ENCODE data around the gene GRIK1.

DNA sequence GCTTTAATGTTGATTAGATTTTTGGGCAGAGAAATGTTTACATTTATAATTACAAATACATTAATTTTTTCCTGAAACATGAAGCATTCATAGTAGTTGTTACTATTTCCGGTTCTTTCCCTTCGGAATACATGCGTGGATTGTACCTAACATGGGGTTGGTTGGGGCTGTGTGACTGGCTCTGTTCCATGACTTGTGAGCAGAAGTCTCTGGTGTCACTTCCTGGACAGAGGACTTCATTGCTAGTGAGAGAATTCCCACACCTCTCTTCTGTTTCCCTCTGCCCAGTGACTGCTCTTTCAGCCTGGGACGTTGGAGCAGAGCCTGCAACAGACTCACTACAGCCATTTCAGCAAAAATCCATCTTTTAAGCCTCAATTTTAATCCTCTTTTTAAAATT, 231.4 kb downstream of the GRIK1 start:
- TF ChIP-seq NFATC4 (CRISPR knock-in tag; IDR thresholded peaks at IDR 0.05): no peak
- no peak for TF ChIP-seq MAX (CRISPR knock-in tag; IDR thresholded peaks at IDR 0.05)
- no peak for TF ChIP-seq ZNF425 (CRISPR knock-in tag; conservative IDR thresholded peaks at IDR 0.05)
- TF ChIP-seq, protein P1, sequence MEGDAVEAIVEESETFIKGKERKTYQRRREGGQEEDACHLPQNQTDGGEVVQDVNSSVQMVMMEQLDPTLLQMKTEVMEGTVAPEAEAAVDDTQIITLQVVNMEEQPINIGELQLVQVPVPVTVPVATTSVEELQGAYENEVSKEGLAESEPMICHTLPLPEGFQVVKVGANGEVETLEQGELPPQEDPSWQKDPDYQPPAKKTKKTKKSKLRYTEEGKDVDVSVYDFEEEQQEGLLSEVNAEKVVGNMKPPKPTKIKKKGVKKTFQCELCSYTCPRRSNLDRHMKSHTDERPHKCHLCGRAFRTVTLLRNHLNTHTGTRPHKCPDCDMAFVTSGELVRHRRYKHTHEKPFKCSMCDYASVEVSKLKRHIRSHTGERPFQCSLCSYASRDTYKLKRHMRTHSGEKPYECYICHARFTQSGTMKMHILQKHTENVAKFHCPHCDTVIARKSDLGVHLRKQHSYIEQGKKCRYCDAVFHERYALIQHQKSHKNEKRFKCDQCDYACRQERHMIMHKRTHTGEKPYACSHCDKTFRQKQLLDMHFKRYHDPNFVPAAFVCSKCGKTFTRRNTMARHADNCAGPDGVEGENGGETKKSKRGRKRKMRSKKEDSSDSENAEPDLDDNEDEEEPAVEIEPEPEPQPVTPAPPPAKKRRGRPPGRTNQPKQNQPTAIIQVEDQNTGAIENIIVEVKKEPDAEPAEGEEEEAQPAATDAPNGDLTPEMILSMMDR (IDR thresholded peaks at IDR 0.05): no peak
- no peak for TF ChIP-seq FOXK1 (CRISPR knock-in tag; IDR thresholded peaks at IDR 0.05)
- TF ChIP-seq TP53 (CRISPR knock-in tag; IDR thresholded peaks at IDR 0.05): no peak
- TF ChIP-seq AFF4 (CRISPR knock-in tag; IDR thresholded peaks at IDR 0.05; ENCODE audit: borderline replicate concordance): no peak
